BE2C (cell line): ENCODE measurements around the gene PRKG1.
A peak's percentile ranks its signal among the peaks of the same experiment; 100 is the strongest.

Experiments used
- DNase-seq: peaks from one replicate; pipeline ENCODE4 v3.0.0-alpha.2; 2020
- H3K27me3 ChIP-seq: fragments of 250-450 bp; sonication (Bioruptor Pico); 2 replicates; pipeline ENCODE4 v1.5.1; 2020; ENCODE audit warnings: mild to moderate bottlenecking
- H3K36me3 ChIP-seq: fragments of 250-450 bp; sonication (Bioruptor Pico); 2 replicates; pipeline ENCODE4 v1.5.1; 2020; ENCODE audit warnings: mild to moderate bottlenecking
- H3K4me1 ChIP-seq: fragments of 250-450 bp; sonication (Bioruptor Pico); 2 replicates; pipeline ENCODE4 v1.5.1; 2020
- H3K4me3 ChIP-seq: 2 replicates; pipeline ENCODE4 v1.5.1; 2011; ENCODE audit warnings: low read depth, low read length
- H3K9me3 ChIP-seq: fragments of 250-450 bp; sonication (Bioruptor Pico); 2 replicates; pipeline ENCODE4 v1.5.1; 2020
- CTCF ChIP-seq: IDR thresholded peaks from 2 replicates; pipeline ENCODE4 v1.5.1; 2012; ENCODE audit warnings: mild to moderate bottlenecking, low read depth, low read length

Gene PRKG1

GRCh38 chr10:51422311-51423120, 348.2 kb downstream of the PRKG1 start:
- peak; percentile 43 for DNase-seq
- Histone ChIP-seq H3K4me1 (no peaks in the 10 kb centered on the region), H3K4me3 (no peak overlapping the region), H3K27me3 (no peaks in the 10 kb centered on the region), H3K36me3 (no peaks in the 10 kb centered on the region), H3K9me3 (no peaks in the 10 kb centered on the region)
- TF ChIP-seq CTCF, result peak; percentile 60

- no peaks in the 10 kb centered on the region for H3K27me3 ChIP-seq
- H3K36me3 ChIP-seq, result no peaks in the 10 kb centered on the region
- DNase-seq, result no peak
- TF ChIP-seq CTCF, result no peak
- H3K9me3 ChIP-seq, result no peaks in the 10 kb centered on the region
- H3K4me3 ChIP-seq, result no peak overlapping the region
- no peaks in the 10 kb centered on the region for H3K4me1 ChIP-seq
Measured at GRCh38 chr10:51423121-51423452, 348.8 kb downstream of the PRKG1 start.

- Histone ChIP-seq H3K4me1 (no peaks in the 10 kb centered on the region), H3K4me3 (no peak overlapping the region), H3K27me3 (no peaks in the 10 kb centered on the region), H3K9me3 (no peaks in the 10 kb centered on the region), H3K36me3 (no peaks in the 10 kb centered on the region)
- DNase-seq, result peak; percentile 15
- TF ChIP-seq CTCF, result no peak
Measured at GRCh38 chr10:51425431-51425830, 351.1 kb downstream of the PRKG1 start.

GRCh38 chr10:51427758-51428157, 353.5 kb downstream of the PRKG1 start:
- H3K27me3 ChIP-seq, result no peaks in the 10 kb centered on the region
- no peaks in the 10 kb centered on the region for H3K36me3 ChIP-seq

GRCh38 chr10:51430506-51430905, 356.2 kb downstream of the PRKG1 start:
- Histone ChIP-seq H3K4me3 (no peak overlapping the region), H3K27me3 (no peaks in the 10 kb centered on the region), H3K9me3 (no peaks in the 10 kb centered on the region), H3K4me1 (no peaks in the 10 kb centered on the region), H3K36me3 (no peaks in the 10 kb centered on the region)
- DNase-seq, result no peak
- no peak for TF ChIP-seq CTCF

More at GRCh38 chr10:51427758-51428157, 353.5 kb downstream of the PRKG1 start:
- no peak overlapping the region for H3K4me3 ChIP-seq
- H3K4me1 ChIP-seq, result no peaks in the 10 kb centered on the region
- TF ChIP-seq CTCF, result no peak
- no peaks in the 10 kb centered on the region for H3K9me3 ChIP-seq
- DNase-seq, result no peak

- Histone ChIP-seq H3K36me3 (no peaks in the 10 kb centered on the region), H3K4me1 (no peaks in the 10 kb centered on the region), H3K27me3 (no peaks in the 10 kb centered on the region), H3K4me3 (no peak overlapping the region), H3K9me3 (no peaks in the 10 kb centered on the region)
- TF ChIP-seq CTCF, result no peak
- no peak for DNase-seq
Measured at GRCh38 chr10:51433949-51434475, 359.7 kb downstream of the PRKG1 start.
